ENCODE measurements around the gene WNT9A. TPM values are rescaled to one million over a fixed set of nuclear protein-coding genes. Genes with fewer than 3 reads are reported as not detected.
"Not testable (repeated sequence)": the region's sequence is repeated elsewhere in the genome, so short reads cannot be mapped to it uniquely, and the experiment has no call there.

The WNT9A gene, protein sequence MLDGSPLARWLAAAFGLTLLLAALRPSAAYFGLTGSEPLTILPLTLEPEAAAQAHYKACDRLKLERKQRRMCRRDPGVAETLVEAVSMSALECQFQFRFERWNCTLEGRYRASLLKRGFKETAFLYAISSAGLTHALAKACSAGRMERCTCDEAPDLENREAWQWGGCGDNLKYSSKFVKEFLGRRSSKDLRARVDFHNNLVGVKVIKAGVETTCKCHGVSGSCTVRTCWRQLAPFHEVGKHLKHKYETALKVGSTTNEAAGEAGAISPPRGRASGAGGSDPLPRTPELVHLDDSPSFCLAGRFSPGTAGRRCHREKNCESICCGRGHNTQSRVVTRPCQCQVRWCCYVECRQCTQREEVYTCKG
- polyA plus RNA-seq (2012; ENCODE audit: missing spikeins), result not detected

DNA sequence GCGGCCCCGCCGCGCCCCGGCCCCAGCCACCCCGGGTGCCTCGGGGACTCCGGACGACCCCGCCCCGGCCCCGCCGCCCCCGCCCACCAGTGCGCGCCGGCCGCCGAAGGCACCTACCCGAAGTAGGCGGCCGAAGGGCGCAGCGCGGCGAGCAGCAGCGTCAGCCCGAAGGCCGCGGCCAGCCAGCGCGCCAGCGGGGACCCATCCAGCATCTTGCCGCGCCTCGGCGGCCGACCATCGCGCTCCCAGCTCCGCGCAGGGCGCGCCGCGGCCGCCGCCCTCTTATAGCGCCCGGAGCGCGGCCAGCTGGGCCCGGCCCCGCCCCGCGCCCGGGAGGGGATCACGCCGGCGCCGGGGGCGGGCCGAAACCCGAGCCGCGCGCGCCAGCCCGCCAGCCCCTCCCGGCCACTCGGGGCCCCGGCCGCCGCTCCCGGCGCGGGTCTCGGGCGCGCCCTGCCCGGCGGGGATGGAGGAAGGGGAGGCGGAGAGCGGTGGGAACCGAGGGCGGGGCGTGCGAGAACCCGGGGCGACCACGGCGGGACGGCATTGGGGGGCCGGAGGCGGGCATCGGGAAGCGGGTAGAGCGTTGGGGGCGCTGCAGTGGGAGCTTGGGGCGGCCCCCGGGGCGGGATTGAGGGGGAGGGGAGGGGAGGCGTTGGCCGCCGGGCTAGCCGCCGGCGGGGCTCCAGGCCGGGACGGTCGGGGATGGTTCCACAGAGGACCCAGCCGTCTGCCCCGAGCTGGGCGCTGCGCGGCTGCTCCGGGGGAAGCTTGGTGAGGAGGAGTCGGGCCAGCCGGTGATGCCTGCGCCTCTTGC is at the start of gene WNT9A:
Gene WNT9A, minus strand, starts transcription at position 257 of the 817 bp plus-strand sequence. Its CDS starts 45 bp downstream, at position 212.
- TF ChIP-seq POLR2A (IDR thresholded peaks at IDR 0.05; ENCODE audit: low read depth, low read length) (no peak), TAF1 (IDR thresholded peaks at IDR 0.05; ENCODE audit: borderline replicate concordance, low read depth, low read length) (no peak), POLR2AphosphoS5 (IDR thresholded peaks at IDR 0.05; ENCODE audit: low read depth, low read length) (no peak)
- DNase-seq (ENCODE audit: insufficient read length) (peak; percentile 55), FAIRE-seq (no peak)

DNA sequence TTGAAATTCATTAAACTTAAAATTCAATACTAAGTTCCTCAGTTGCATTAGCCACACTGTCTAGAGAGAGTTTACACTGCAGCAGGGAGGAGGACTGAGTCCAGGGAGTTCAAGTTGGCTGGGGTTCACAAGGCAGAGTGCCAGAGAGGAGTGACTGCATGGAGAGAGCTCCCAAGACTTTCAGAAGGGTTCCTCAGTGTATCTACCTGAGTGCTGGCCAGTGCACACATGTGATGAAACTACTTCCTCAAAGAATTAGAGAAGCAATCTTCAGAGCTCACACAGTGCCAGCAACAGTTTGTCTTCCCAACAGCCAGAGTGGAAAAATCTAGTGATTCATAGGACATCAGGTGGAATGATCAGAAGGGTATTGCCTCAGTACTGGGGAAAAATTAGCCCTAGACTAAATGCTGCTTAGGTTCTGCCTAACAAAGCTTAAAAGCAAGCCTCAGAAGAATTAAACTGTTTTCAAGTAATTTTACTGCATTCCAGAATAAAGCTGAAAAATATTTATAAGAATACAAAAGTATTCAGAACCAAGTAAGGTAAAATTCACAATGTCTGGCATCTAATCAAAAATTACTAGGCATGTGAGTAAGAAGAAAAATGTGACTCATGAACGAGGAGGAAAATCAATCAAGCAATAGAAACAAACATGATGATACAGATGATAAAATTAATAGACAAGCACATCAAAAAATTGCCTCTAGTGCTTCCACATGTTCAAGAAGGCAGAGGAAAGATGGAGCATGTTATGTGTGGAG is 48.6 kb upstream of the WNT9A start:
- FAIRE-seq (no peak), DNase-seq (ENCODE audit: insufficient read length) (no peak)
- TF ChIP-seq TAF1 (IDR thresholded peaks at IDR 0.05; ENCODE audit: borderline replicate concordance, low read depth, low read length), result no peak
- TF ChIP-seq POLR2A (IDR thresholded peaks at IDR 0.05; ENCODE audit: low read depth, low read length), result no peak
- TF ChIP-seq POLR2AphosphoS5 (IDR thresholded peaks at IDR 0.05; ENCODE audit: low read depth, low read length), result no peak

DNA sequence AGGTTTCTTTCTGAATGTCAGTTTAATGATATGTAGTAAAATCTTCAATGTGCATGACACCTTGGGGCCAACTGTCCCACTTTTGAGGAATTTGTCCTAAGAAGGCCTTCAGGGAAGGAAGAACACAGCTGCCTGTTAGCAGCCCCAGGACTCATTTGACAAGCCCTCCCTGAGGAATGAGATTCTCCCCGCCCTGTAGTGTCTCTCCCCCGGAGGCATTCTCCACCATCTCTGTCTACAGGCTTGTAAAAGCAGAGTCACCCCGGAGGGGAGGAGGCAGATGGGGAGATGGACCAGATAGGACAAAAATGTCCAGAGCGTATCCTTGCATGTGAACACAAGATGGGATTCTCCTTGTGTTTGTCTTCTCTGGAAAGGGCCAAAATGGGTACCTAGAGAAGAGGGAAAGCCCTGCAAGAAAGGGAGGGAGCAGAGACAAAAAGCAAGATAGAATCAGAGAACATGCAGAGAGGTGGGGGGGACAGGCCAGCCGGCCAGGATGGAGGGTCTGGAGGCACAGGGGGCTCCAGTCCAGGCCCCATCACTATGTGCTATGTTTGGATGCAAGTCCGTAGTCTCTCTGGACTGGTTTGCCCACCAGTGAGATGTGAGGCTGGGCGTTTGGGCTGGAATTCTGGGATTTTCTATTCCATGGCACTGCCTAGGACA is 47.0 kb upstream of the WNT9A start:
- no peak for TF ChIP-seq TAF1 (IDR thresholded peaks at IDR 0.05; ENCODE audit: borderline replicate concordance, low read depth, low read length)
- TF ChIP-seq POLR2A (IDR thresholded peaks at IDR 0.05; ENCODE audit: low read depth, low read length), result no peak
- TF ChIP-seq POLR2AphosphoS5 (IDR thresholded peaks at IDR 0.05; ENCODE audit: low read depth, low read length), result no peak

DNA sequence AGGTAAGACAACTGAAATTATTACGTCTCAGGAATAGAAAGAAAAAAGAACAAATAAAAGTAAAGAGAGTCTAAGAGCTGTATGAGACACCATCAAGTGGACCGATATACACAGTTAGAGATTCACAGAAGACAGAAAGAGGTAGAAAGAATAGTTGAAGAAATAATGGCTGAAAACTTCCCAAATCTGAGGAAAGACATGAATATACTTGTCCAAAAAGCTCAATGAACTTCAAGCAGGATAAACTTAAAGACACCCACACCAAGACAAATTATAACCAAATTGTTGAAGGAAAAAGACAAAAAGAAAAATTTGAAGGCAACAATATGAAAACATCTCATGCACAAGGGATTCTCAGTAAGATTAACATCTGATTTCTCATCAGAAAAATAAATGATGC is 39.4 kb upstream of the WNT9A start:
- no peak for DNase-seq (ENCODE audit: insufficient read length)
- no peak for TF ChIP-seq POLR2AphosphoS5 (IDR thresholded peaks at IDR 0.05; ENCODE audit: low read depth, low read length)
- no peak for TF ChIP-seq TAF1 (IDR thresholded peaks at IDR 0.05; ENCODE audit: borderline replicate concordance, low read depth, low read length)
- no peak for TF ChIP-seq POLR2A (IDR thresholded peaks at IDR 0.05; ENCODE audit: low read depth, low read length)
- no peak for FAIRE-seq

More for the DNA sequence above, 47.0 kb upstream of the WNT9A start:
- DNase-seq (ENCODE audit: insufficient read length), result no peak
- FAIRE-seq, result no peak

DNA sequence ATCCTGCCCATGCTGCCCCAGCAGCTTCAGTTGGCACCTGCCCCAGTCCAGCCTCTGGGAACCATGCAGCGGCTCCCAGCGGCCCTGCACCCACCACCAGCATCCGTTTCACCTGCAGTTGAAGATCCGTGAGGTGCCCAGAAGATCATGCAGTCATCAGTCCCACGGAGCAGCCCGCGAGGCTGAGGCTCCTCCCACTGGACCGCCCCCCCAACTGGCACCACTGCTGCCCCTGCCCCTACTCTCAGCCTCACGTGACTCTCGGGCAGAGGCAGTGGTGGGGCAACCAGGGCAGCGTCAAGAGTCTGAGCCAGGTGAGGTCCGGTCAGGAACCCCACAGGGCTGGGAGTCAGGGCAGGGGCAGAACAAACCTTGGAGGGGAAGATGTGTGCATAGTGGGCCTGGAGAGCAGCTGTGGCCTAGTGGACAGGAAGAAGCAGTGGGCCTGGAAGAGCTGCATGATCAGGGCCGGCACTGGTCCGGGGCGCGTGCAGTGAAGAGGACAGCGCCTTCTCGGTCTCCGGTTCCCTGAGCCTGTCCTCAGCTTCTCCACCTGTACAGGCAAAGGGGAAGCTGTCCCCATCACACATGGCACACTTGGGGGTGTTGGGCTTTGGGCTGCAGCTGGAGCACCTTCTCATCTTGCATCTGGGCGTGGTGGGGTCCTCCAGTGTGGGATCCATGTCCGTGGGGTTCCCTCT is 28.0 kb upstream of the WNT9A start:
- DNase-seq (ENCODE audit: insufficient read length); FAIRE-seq: not testable (repeated sequence)

DNA sequence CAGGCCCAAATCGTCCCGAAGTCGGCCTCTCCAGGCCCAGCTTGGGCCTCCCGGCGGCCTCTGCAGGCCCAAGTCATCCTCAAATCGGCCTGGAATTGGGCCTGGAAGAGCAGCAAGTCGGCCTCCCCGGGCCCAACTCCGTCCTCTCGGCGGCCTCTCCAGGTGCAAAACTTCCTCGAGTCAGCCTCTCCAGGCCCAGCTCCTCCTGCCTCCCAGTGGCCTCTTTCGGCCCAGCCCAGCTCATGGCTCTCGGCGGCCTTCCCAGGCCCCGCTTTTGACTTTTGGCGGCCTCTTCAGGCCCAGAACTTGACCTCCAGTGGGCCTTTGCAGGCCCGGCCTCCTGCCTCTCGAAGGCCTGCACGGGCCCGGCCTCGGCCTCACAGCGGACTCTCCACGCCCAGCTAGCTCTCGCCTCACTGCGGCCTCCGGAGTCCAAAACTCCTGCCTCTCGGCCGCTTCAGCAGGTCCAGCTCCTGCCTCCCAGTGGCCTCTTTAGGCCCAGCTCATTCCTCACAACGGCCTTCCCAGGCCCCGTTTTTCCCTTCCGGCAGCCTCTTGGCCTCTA is 26.1 kb upstream of the WNT9A start:
- DNase-seq (ENCODE audit: insufficient read length); FAIRE-seq: not testable (repeated sequence)

DNA sequence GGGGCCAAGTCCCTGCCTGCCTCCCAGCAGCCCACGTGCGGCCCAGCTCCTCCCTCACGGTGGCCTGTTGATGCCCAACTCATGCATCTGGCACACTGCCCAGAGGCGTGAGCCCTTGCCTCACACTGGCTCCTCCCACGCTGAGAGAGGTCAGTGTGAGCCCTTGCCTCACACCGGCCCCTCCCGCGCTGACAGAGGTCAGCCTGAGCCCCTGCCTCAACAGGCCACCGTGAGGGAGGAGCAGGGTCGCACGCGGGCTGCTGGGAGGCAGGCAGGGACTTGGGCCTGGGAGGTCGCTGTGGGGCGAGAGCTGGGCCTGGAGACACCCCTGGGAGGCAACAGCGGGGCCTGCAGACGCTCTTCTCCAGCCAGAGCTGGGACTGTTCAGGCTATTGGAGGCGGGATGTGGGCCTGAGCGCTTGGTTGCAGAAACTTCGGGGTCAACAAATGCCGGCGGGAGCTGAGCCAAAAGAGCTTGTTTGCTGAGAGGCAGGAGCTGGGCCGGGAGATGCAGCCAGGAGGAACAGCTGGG is 25.2 kb upstream of the WNT9A start:
- not testable (repeated sequence) for DNase-seq (ENCODE audit: insufficient read length); FAIRE-seq

DNA sequence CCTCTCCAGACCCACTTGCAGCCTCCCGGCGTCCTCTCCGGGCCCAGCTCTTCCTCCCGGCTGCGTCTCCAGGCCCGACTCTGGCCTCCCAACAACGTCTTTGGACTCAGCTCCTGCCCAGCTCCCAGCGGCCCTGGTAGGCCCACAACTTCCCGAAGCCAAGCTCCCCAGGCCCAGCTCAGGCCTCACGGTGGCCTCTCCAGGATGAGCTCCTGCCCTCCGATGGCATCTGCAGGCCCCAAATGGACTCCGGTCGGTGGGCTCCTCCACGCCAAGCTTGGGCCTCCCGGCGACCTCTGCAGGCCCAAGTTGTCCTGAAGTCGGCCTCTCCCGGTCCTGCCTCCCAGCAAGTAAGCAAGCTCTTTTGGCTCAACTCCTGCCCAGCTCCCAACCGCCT is 24.5 kb upstream of the WNT9A start:
- not testable (repeated sequence) for FAIRE-seq; DNase-seq (ENCODE audit: insufficient read length)

DNA sequence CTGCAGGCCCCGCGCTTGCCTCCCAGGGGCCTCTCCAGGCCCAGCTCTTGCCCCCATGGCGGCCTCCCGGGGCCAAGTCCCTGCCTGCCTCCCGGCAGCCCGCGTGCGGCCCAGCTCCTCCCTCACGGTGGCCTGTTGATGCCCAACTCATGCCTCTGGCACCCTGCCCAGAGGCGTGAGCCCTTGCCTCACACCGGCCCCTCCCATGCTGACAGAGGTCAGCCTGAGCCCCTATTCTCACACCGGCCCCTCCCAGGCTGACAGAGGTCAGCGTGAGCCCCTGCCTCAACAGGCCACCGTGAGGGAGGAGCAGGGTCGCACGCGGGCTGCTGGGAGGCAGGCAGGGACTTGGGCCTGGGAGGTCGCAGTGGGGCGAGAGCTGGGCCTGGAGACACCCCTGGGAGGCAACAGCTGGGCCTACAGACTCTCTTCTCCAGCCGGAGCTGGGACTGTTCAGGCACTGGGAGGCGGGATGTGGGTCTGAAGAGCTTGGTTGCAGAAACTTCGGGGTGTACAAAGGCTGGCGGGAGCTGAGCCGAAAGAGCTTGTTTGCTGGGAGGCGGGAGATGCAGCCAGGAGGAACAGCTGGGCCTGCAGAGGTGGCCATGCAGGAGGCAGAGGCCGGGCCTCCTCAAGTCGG is 24.0 kb upstream of the WNT9A start:
- DNase-seq (ENCODE audit: insufficient read length), result not testable (repeated sequence)

DNA sequence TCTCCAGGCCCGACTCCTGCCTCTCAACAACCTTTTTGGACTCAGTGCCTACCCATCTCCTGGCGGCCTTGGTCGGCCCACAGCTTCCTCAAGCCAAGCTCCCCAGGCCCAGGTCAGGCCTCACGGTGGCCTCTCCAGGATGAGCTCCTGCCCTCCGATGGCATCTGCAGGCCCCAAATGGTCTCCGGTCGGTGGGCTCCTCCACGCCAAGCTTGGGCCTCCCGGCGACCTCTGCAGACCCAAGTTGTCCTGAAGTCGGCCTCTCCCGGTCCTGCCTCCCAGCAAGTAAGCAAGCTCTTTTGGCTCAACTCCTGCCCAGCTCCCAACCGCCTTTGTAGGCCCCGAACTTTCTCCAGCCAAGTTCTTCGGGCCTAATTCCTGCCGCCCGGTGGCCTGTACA is 23.5 kb upstream of the WNT9A start:
- not testable (repeated sequence) for FAIRE-seq; DNase-seq (ENCODE audit: insufficient read length)

More for the DNA sequence above, 24.0 kb upstream of the WNT9A start:
- not testable (repeated sequence) for FAIRE-seq

DNA sequence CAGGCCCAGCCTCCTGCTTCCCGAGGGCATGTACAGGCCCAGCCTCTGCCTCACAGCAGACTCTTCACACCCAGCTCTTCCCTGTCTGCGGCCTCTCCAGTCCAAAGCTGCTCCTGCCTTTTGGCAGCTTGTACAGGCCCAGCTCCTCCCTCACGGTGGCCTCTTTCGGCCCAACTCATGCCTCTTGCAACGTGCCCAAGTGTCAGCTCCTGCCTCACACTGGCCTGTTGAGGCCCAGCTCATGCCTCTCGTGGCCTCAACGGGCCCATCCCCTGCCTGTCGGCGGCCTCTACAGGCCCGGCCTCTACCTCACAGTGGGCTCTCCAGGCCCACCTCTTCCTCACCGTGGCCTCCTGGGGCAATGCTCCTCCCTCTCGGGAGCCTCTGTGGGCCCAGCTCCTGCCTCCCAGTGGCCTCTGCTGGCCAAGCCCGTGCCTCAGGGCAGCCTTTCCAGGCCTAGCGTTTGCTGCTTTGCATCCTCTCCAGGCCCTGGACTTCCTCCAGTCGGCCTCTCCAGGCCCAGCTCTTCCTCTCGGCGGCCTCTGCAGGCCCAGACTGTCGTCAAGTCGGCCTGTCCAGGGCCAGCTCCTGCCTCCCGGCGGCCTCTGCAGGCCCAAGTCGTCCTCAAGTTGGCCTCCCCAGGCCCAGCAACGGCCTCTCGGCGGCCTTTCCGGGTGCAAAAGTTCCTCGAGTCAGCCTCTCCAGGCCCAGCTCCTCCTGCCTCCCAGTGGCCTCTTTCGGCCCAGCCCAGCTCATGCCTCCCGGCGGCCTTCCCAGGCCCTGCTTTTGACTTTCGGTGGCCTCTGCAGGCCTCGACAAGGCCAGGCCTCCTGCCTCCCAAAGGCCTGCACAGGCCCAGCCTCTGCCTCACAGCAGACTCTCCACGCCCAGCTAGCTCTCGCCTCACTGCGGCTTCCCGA is 22.6 kb upstream of the WNT9A start:
- not testable (repeated sequence) for FAIRE-seq; DNase-seq (ENCODE audit: insufficient read length)

DNA sequence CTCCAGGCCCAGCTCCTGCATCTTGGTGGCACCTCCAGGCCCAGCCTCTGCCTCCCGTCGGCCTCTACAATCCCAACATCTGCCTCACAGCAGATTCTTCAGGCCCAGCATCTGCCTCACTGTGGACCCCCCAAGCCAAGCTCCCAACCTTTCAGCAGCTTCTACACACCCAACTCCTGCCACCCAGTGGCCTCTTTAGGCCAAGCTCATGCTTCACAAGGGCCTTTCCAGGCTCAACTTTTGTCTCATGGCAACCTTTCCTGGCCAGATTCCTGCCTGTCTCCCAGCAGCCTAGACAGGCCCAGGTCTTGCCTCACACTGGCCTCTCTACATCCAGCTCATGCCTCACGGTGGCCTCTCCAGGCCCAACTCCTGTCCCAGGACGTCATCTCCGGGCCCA is 20.1 kb upstream of the WNT9A start:
- FAIRE-seq, result not testable (repeated sequence)

DNA sequence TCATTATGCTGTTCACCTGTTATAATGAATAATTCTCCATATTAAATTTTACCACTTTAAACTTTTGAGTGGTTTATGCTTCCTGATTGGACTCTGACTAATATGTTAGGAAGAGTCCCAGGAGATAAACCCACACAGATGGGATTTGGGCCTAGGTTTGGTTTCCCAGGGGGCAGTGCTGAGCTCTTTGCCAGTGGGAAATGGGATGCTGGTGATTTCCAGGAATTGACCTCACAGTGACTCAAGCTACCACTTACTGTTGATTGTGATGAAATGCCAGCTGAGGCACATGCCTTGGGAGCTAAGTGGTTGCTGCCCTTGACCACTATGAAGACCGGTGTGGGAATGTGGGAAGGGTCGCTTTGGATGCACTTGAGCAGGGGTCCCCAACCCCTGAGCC is 19.0 kb upstream of the WNT9A start:
- DNase-seq (ENCODE audit: insufficient read length); FAIRE-seq: not testable (repeated sequence)

More for the DNA sequence above, 20.1 kb upstream of the WNT9A start:
- not testable (repeated sequence) for DNase-seq (ENCODE audit: insufficient read length)
